Hepatic stellate cell (primary cell): ENCODE results near the gene CALML5.

Experiments
- DNase-seq: peaks from one replicate; pipeline ENCODE4 v3.0.0; 2011; ENCODE audit warnings: low spot score

Gene CALML5

GRCh38 chr10:5499493-5500140, at the start of gene CALML5:
Gene CALML5, minus strand, starts transcription at chr10:5499570. Its CDS starts 132 bp downstream, at chr10:5499438.
- no peak for DNase-seq

GRCh38 chr10:5547931-5548660, 48.7 kb upstream of the CALML5 start:
- DNase-seq, result no peak

GRCh38 chr10:5547681-5547930, 48.2 kb upstream of the CALML5 start:
- no peak for DNase-seq

GRCh38 chr10:5546891-5547680, 47.7 kb upstream of the CALML5 start:
- DNase-seq, result no peak

- DNase-seq, result peak; percentile 97
Measured at GRCh38 chr10:5545778-5546710, 46.7 kb upstream of the CALML5 start.

- no peak for DNase-seq
Measured at GRCh38 chr10:5545426-5545777, 46.0 kb upstream of the CALML5 start.

GRCh38 chr10:5545011-5545410, 45.6 kb upstream of the CALML5 start:
- DNase-seq, result no peak

- no peak for DNase-seq
Measured at GRCh38 chr10:5544216-5544805, 44.9 kb upstream of the CALML5 start.

GRCh38 chr10:5543623-5544022, 44.3 kb upstream of the CALML5 start:
- no peak for DNase-seq

- DNase-seq, result no peak
Measured at GRCh38 chr10:5542100-5542499, 42.7 kb upstream of the CALML5 start.

- DNase-seq, result no peak
Measured at GRCh38 chr10:5540891-5541290, 41.5 kb upstream of the CALML5 start.

GRCh38 chr10:5540080-5540479, 40.7 kb upstream of the CALML5 start:
- no peak for DNase-seq

GRCh38 chr10:5538892-5539651, 39.7 kb upstream of the CALML5 start:
- DNase-seq, result no peak

GRCh38 chr10:5538446-5538845, 39.1 kb upstream of the CALML5 start:
- no peak for DNase-seq

- DNase-seq, result no peak
Measured at GRCh38 chr10:5537684-5538083, 38.3 kb upstream of the CALML5 start.

GRCh38 chr10:5536486-5537081, 37.2 kb upstream of the CALML5 start:
- no peak for DNase-seq

GRCh38 chr10:5534880-5535856, 35.8 kb upstream of the CALML5 start:
- DNase-seq, result no peak

GRCh38 chr10:5534051-5534821, 34.9 kb upstream of the CALML5 start:
- DNase-seq, result no peak
